IgD-negative memory B cell (primary cell): Measurements from ENCODE around the gene SHCBP1. TPM values are rescaled to one million over a fixed set of nuclear protein-coding genes. Genes with fewer than 3 reads are reported as not detected.
"Not testable (repeated sequence)": the region's sequence is repeated elsewhere in the genome, so short reads cannot be mapped to it uniquely, and the experiment has no call there.

Source experiments
- H3K27ac Mint-ChIP-seq, 3 donors: one replicate each; pipeline ENCODE4 v1.8.0; 2020 to 2022; ENCODE audit warnings: mild to moderate bottlenecking in 3 of 3, mixed read lengths in 3 of 3, moderate library complexity in 1 of 3
- H3K27me3 Mint-ChIP-seq: one replicate; pipeline ENCODE4 v1.8.0; 2021; ENCODE audit warnings: mixed read lengths
- H3K36me3 Mint-ChIP-seq: one replicate; pipeline ENCODE4 v1.8.0; 2020; ENCODE audit warnings: mild to moderate bottlenecking, mixed read lengths
- H3K4me1 Mint-ChIP-seq, 3 donors: one replicate each; pipeline ENCODE4 v1.8.0; 2020 to 2022; ENCODE audit warnings: mixed read lengths in 3 of 3, mild to moderate bottlenecking in 1 of 3
- H3K4me3 Mint-ChIP-seq, 4 donors: one replicate each; pipeline ENCODE4 v1.8.0; 2020 to 2022; ENCODE audit warnings: mild to moderate bottlenecking in 4 of 4, mixed read lengths in 4 of 4, moderate library complexity in 3 of 4
- H3K9me3 Mint-ChIP-seq, 3 donors: one replicate each; pipeline ENCODE4 v1.8.0; 2020 to 2021; ENCODE audit warnings: mixed read lengths in 3 of 3, mild to moderate bottlenecking in 1 of 3
- polyA plus RNA-seq: library from polyadenylated mRNA; unstranded; fragments of 300-500 nt; fragmentation: Illumina TruSeq; gene quantifications from one replicate; pipeline ENCODE4 v1.2.3, GENCODE V29; 2021

The SHCBP1 gene
- polyA plus RNA-seq, 1 donor from 2014 or later = 1.6 TPM

DNA sequence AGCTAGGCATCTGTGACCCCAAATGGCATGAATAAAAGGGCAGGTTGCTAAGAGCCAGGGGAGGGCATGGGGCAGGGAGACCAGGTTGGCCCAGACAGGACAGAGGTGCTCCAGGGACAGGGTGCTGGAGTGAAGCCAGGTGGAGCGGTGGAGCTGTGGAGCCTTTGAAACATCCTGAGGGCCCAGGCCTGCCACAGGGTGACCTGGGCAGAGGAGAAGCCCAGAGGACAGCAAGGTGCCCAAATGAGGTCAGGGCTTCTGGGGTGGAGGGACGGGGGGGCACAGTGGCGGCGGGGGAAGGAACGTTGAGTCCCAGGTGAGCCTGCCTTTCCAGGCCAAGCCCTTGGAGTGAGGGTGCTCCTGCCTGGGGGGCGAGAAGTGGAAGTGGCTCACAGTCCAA is 2.5 kb upstream of the SHCBP1 start:
- H3K27ac Mint-ChIP-seq, H3K4me3 Mint-ChIP-seq, H3K36me3 Mint-ChIP-seq, H3K9me3 Mint-ChIP-seq, H3K27me3 Mint-ChIP-seq: not testable (repeated sequence)
- H3K4me1 Mint-ChIP-seq = peaks cover 17 to 29% (median 19%) of the 10 kb centered on the region in 3 donors

DNA sequence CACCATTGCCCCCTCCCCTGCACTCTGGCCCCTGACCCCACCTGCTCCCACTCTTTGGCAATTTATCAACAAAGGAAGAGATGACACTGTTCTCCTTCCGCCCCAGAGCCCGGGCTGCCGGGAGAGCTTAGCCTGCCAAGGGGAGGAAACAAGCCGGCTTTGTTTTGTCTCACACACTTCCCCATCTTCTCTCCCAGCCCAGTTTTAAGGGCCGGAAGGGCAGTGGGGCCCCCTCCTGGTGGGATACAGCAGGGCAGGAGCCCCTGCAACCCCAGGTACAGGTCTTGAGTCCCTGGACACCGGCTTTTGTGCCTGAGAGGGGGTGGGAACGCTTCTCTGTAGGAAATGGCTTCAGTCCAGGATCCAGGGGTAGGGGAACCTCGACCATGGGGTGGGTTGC is 2.1 kb upstream of the SHCBP1 start:
- H3K9me3 Mint-ChIP-seq, H3K27ac Mint-ChIP-seq, H3K27me3 Mint-ChIP-seq, H3K4me3 Mint-ChIP-seq, H3K36me3 Mint-ChIP-seq: not testable (repeated sequence)
- H3K4me1 Mint-ChIP-seq = peaks cover 22 to 33% (median 23%) of the 10 kb centered on the region in 3 donors

DNA sequence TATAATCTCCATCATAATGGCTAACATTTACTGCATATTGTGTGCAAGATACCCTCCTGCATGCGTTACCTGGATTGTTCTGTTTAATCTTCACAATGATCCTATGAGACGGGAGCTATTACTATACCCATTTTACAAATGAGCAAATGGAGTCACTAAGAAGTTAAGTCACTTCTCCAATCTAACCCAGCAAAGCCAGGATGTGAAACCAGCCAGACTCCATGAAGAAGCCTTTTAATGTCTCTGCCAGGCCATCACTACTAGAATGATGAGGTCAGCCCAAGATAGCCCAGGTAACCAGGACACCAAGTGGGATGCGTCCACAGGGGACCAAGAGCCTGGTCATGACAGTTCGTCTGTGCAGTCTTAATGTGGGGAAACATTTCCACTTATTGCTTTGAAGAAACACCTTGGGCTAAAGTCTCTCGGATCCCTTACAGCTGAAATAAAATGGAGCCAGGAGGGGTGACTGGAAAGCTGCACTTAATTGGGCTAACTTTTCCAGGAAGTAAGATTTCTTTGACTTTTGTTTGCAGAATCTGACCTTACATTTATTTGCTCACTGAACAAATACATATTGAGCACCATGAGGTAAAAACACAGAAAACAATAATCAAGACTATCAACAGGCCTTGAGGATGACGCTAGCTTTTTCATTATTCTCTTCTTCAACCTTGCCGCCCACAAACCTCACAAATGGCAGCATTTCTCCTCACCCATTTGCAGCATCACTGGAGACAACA is 926 bp upstream of the SHCBP1 start:
- peak overlapping the region; percentile 24 to 93 (median 46) for H3K27ac Mint-ChIP-seq
- H3K4me1 Mint-ChIP-seq = peaks cover 25 to 34% (median 26%) of the 10 kb centered on the region in 3 donors
- no peaks in the 10 kb centered on the region for H3K9me3 Mint-ChIP-seq
- peak overlapping the region; percentile 91 to 98 (median 94) for H3K4me3 Mint-ChIP-seq
- no peaks in the 10 kb centered on the region for H3K36me3 Mint-ChIP-seq
- H3K27me3 Mint-ChIP-seq = no peaks in the 10 kb centered on the region

DNA sequence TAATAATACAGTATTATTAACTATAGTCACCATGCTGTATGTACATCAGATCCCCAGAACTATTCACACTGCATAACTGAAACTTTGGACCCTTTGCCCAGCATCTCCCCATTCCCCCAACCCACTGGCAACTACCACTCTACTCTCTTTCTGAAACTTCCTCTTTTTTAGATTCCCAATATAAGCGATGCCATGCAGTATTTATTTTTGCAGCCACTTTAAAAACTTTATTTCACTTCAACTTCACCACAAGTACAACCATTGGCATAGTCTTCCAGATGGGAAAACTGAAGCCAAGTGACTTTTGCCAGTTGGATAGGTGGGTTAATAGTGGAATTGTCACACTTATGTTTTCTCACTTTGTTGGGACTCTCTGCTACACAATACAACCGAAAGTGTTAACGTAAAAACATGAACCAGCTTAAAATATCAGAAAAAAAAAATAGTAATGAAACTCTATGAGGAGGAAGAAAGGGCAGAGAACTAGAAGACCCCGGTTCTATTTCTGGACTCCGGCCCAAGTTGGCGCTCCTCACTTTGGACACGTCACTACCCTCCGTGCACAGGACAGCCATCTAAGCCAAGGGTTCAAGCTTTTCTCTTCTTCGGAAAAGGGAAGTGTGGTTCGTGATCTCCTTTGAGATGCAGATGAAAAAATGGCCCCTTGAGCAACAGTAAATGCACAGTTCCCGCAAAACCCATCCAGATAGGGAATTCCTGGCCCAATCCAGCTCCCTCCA is 743 bp downstream of the SHCBP1 start:
- peak overlapping the region; percentile 41 to 90 (median 89) for H3K27ac Mint-ChIP-seq
- no peaks in the 10 kb centered on the region for H3K36me3 Mint-ChIP-seq
- no peaks in the 10 kb centered on the region for H3K9me3 Mint-ChIP-seq
- peak overlapping the region; percentile 91 to 98 (median 94) for H3K4me3 Mint-ChIP-seq
- peaks cover 30 to 37% (median 31%) of the 10 kb centered on the region in 3 donors for H3K4me1 Mint-ChIP-seq
- H3K27me3 Mint-ChIP-seq = no peaks in the 10 kb centered on the region

DNA sequence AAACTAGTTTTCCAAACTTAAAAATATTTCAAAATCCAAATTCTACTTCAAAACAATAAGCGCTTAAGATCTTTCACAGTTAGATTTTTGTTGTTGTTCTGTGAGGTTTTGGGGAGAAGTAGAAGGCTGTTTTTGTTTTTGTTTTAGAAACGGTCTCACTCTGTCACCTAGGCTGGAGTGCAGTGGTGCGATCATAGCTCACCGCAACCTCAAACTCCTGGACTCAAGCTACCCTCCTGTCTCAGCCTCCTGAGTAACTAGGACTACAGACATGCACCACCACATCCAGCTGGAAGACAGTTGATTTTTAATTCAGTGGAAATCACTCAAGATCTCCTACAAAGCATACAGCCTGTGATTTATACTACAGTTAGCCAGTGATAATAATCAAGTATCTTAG is 2.7 kb downstream of the SHCBP1 start:
- Mint-ChIP-seq H3K4me3 (peak overlapping the region; percentile 17 to 87 (median 44)), H3K4me1 (peaks cover 30 to 37% (median 31%) of the 10 kb centered on the region in 3 donors), H3K27me3 (no peaks in the 10 kb centered on the region), H3K27ac (peak overlapping the region; percentile 19 to 76 (median 54)), H3K36me3 (no peaks in the 10 kb centered on the region), H3K9me3 (no peaks in the 10 kb centered on the region)

DNA sequence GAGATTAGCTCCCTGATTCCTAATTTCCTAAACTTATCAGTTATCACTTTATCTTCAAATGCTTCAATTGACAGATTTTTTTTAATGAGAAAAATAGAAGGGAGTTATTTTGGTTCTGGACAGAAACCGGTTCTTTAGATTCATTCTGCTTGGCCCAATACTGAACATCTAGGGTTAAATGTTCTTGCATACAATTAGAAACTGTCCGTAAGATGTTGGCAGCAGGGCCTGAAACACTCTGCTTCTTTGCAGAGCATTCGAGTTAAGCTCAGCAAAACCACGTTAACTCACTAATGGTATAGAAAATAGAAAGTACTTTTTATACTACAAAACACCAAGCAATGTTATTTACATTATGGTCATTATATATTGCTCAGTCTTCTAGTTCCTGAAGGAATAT is 7.2 kb downstream of the SHCBP1 start:
- H3K4me3 Mint-ChIP-seq = no peak overlapping the region

DNA sequence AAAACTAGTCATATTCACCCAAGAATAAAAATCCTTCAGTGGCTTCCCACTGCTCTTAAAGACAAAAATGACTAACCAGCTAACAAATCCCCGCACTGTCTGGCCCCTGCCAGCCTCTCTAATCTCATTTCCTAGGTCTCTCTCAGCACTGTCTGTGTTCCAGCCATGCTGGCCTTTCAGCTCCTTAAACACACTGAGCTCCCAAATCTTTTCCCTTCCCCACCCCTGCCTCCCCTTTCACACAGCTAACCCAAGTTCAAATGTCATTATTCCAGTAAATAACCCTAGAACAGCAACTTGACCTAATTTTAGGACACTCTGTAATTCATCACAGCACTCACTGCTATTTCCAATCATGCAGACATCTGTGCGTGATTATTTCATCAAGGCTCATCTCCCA is 7.8 kb downstream of the SHCBP1 start:
- H3K27me3 Mint-ChIP-seq = no peaks in the 10 kb centered on the region
- no peak overlapping the region for H3K27ac Mint-ChIP-seq
- no peaks in the 10 kb centered on the region for H3K36me3 Mint-ChIP-seq
- peaks cover 5 to 10% (median 8%) of the 10 kb centered on the region in 3 donors for H3K4me1 Mint-ChIP-seq
- H3K9me3 Mint-ChIP-seq = no peaks in the 10 kb centered on the region
- no peak overlapping the region for H3K4me3 Mint-ChIP-seq

More for the DNA sequence above, 7.2 kb downstream of the SHCBP1 start:
- H3K27me3 Mint-ChIP-seq = no peaks in the 10 kb centered on the region
- H3K4me1 Mint-ChIP-seq = peaks cover 11 to 17% (median 13%) of the 10 kb centered on the region in 3 donors
- H3K36me3 Mint-ChIP-seq = no peaks in the 10 kb centered on the region
- no peaks in the 10 kb centered on the region for H3K9me3 Mint-ChIP-seq
- no peak overlapping the region for H3K27ac Mint-ChIP-seq

DNA sequence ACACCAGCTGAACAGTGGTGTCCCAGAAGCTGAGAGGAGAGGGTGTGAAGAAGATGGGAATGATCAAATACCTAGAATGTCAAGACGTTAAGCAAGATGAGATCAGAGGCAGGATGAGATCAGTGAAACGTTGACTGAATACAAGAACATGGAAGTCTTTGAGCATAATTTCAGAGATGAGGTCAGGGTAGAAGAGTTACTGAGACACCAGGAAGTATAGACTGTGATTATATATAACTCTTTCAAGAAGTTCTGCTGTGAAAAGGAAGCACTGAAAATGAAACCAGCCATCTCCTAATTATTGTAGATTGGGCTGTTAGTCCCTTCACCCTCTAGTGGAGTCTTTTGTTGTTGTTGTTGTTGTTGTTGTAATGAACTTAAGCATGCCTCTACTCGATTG is 9.1 kb downstream of the SHCBP1 start:
- H3K4me1 Mint-ChIP-seq = peaks cover 5 to 8% (median 7%) of the 10 kb centered on the region in 3 donors
- H3K27ac Mint-ChIP-seq = no peak overlapping the region
- no peaks in the 10 kb centered on the region for H3K27me3 Mint-ChIP-seq
- H3K9me3 Mint-ChIP-seq = no peaks in the 10 kb centered on the region
- H3K4me3 Mint-ChIP-seq = no peak overlapping the region
- H3K36me3 Mint-ChIP-seq = no peaks in the 10 kb centered on the region

DNA sequence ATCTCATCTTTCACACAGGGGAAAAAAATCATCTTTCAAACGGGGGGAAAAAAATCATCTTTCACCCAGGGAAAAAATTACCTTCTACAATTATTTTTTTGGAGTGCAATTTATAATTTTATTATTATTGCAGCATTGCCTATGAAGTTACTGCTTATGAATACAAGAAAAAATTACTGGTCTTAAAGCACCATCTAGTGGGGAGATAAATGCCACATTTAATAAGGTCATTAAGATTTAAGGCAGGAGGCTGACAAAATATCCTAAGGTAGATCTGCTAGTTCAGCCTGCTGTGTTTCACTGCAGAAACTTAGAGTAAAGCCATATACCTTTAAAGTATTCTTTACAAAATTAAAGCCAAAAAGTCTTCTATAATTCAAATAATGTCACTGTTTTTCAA is 13.7 kb downstream of the SHCBP1 start:
- H3K4me1 Mint-ChIP-seq = peaks cover 0 to 5% (median 1%) of the 10 kb centered on the region in 3 donors
- no peaks in the 10 kb centered on the region for H3K27me3 Mint-ChIP-seq
- no peak overlapping the region for H3K27ac Mint-ChIP-seq
- no peak overlapping the region for H3K4me3 Mint-ChIP-seq
- H3K36me3 Mint-ChIP-seq = no peaks in the 10 kb centered on the region
- no peaks in the 10 kb centered on the region for H3K9me3 Mint-ChIP-seq

DNA sequence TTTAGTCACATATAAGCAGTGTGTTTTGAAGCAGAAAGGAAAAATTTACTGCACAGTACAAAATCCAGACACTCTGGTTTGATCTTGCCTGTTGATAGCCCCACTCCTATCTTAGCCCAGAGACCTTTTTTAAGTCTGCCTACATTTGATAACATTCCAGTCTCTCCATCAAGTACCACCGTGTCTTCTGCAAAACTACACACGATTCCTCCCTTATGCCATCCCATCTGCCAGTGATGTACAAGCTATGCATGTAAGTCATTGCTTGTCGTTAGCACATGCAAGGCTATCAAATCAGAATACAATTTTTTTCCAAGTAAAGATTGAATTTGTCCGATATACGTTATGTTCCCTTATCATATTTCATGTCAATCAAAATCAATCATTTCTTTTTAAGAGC is 14.9 kb downstream of the SHCBP1 start:
- H3K4me3 Mint-ChIP-seq = no peak overlapping the region
- H3K4me1 Mint-ChIP-seq = peaks cover 0 to 5% (median 1%) of the 10 kb centered on the region in 3 donors
- H3K27ac Mint-ChIP-seq = no peak overlapping the region
- H3K9me3 Mint-ChIP-seq = no peaks in the 10 kb centered on the region
- no peaks in the 10 kb centered on the region for H3K36me3 Mint-ChIP-seq
- no peaks in the 10 kb centered on the region for H3K27me3 Mint-ChIP-seq

DNA sequence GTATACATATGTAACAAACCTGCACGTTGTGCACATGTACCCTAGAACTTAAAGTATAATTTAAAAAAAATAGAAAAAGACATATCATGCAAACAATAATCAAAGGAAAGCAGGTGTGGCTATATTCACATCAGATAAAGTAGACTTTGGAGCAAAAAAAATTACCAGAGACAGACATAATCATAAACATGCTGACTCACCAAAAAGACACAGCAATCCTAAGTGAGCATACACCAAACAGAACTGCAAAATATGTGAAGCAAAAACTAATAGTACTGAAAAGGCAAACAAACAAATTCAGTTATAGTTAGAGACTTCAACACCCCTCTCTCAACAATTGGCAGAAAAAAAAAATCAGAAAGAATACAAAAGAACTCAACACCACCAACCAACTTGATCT is 29.9 kb downstream of the SHCBP1 start:
- Mint-ChIP-seq H3K4me3 (no peak overlapping the region), H3K4me1 (no peaks in the 10 kb centered on the region), H3K9me3 (peaks cover 2 to 12% (median 2%) of the 10 kb centered on the region in 3 donors), H3K27me3 (no peaks in the 10 kb centered on the region), H3K27ac (no peak overlapping the region), H3K36me3 (peaks cover 4% of the 10 kb centered on the region)

DNA sequence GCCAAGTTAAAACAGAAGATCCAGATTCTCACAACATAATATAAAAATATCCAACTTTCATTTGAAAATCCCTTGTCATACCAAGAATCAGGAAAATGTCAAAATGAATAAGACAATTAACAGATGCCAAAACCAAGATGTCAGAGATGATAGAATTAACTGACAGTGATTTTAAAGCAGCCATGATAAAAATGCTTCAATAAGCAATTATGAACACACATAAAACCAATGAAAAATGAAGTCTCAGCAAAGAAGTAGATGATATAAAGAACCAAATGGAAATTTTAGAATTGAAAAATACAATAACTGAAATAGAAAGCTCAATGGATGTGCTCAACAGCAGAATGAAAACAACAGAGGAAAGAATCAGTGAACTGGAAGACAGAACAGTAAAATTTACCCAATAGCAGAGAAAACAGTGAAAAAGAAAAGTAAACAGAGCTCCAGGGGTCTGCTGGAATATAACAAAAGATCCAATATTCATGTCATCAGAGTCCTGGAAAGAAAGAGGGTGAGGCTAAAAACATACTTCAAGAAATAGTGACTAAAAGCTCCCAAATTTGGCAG is 35.1 kb downstream of the SHCBP1 start:
- Mint-ChIP-seq H3K4me1 (peaks cover 0 to 4% (median 0%) of the 10 kb centered on the region in 3 donors), H3K4me3 (peak overlapping the region in 1 of 4 donors; percentile 7), H3K27ac (peak overlapping the region in 1 of 3 donors; percentile 21), H3K27me3 (no peaks in the 10 kb centered on the region), H3K9me3 (peaks cover 10 to 19% (median 13%) of the 10 kb centered on the region in 3 donors), H3K36me3 (peaks cover 10% of the 10 kb centered on the region)

DNA sequence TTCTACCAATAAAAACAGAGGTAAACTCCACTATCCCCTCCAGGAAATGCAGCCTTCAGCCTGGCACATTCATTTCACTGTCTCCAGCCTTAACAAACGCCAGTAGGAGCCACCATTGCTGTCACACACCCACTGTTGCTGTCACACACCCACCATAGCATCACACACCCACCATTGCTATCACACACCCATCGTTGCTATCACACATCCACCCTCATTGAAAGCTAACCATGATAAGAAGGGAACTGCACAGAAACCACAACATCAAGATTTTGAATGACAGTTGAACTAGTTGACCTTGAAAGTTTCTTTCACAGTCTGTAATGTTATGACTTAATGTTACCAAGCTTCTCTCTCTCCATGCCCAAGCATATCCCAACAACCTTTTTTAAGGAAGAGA is 38.1 kb downstream of the SHCBP1 start:
- Mint-ChIP-seq H3K27me3 (no peaks in the 10 kb centered on the region), H3K4me1 (peaks cover 0 to 4% (median 0%) of the 10 kb centered on the region in 3 donors), H3K4me3 (no peak overlapping the region), H3K36me3 (peaks cover 10% of the 10 kb centered on the region), H3K9me3 (peaks cover 10 to 15% (median 11%) of the 10 kb centered on the region in 3 donors), H3K27ac (peak overlapping the region in 1 of 3 donors; percentile 4)

DNA sequence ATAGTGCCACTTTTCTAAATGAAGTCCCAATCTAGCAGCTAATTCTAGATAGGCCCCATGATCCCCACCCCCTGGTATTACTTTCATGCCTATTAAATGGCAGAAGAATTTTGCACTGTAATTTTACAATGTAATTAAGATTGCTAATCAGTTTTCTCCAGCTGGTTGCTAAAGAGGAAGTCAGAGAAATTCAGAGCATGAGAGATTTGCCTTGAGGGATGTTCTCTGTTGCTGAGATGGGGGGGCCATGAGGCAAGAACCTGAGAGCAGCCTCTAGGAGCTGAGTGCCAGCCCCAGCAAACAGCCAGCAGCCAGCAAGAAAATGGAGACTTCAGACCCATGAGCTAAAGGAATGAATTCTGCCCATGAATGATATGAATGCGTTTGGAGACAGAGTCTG is 38.9 kb downstream of the SHCBP1 start:
- no peak overlapping the region for H3K4me3 Mint-ChIP-seq
- peaks cover 10 to 15% (median 11%) of the 10 kb centered on the region in 3 donors for H3K9me3 Mint-ChIP-seq
- H3K27me3 Mint-ChIP-seq = no peaks in the 10 kb centered on the region
- peaks cover 0 to 4% (median 0%) of the 10 kb centered on the region in 3 donors for H3K4me1 Mint-ChIP-seq
- H3K36me3 Mint-ChIP-seq = peaks cover 10% of the 10 kb centered on the region
- no peak overlapping the region for H3K27ac Mint-ChIP-seq

DNA sequence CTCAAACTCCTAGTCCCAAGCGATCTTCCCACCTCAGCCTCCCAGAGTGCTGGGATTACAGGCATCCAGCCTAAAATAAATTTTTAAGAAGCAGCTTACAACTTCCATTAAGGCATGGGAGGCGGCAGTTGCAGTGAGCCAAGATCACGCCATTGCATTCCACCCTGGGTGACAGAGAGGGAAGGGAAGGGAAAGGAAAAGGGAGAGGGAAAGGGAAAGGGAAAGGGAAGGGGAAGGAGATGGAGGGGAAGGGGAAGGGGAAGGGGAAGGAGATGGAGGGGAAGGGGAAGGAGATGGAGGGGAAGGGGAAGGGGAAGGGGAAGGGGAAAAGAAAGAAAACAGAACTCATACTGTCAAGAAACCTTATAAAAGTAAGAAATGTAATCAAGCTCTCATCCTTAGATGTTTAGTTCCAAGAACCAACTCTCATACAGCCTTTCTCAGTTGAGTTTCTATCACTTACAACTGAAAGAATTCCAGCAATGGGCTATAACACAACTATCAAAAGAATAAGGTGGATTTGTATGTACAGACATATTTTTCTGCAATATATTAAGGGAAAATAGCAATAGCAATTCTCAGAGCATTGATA is 43.1 kb downstream of the SHCBP1 start:
- peaks cover 0 to 1% (median 0%) of the 10 kb centered on the region in 3 donors for H3K9me3 Mint-ChIP-seq
- no peak overlapping the region for H3K27ac Mint-ChIP-seq

More for the DNA sequence above, 43.1 kb downstream of the SHCBP1 start:
- H3K4me3 Mint-ChIP-seq = no peak overlapping the region
- H3K4me1 Mint-ChIP-seq = peaks cover 0 to 4% (median 0%) of the 10 kb centered on the region in 3 donors
- H3K36me3 Mint-ChIP-seq = peaks cover 3% of the 10 kb centered on the region
- H3K27me3 Mint-ChIP-seq = no peaks in the 10 kb centered on the region
